Progenitor cell of endocrine pancreas (in vitro differentiated cells): Measurements from ENCODE around the gene GRIN2A. TPM values are rescaled to one million over a fixed set of nuclear protein-coding genes. Genes with fewer than 3 reads are reported as not detected.

Experiments
- DNase-seq: peaks from one replicate; pipeline ENCODE4 v3.0.0; 2021; ENCODE audit warnings: low spot score; ENCODE audit not compliant: unreplicated experiment
- H3K27ac Mint-ChIP-seq: 2 replicates; pipeline ENCODE4 v1.8.0; 2021; ENCODE audit warnings: mild to moderate bottlenecking, moderate library complexity, mixed read lengths
- H3K27me3 Mint-ChIP-seq: 2 replicates; pipeline ENCODE4 v1.8.0; 2021; ENCODE audit warnings: mixed read lengths
- H3K36me3 Mint-ChIP-seq: 2 replicates; pipeline ENCODE4 v1.8.0; 2022; ENCODE audit warnings: mixed read lengths; ENCODE audit not compliant: insufficient read depth
- H3K4me1 Mint-ChIP-seq: 2 replicates; pipeline ENCODE4 v1.8.0; 2021; ENCODE audit warnings: low read depth, mixed read lengths
- H3K4me3 Mint-ChIP-seq: 2 replicates; pipeline ENCODE4 v1.8.0; 2021; ENCODE audit warnings: low read depth, mild to moderate bottlenecking, moderate library complexity, mixed read lengths
- H3K9me3 Mint-ChIP-seq: 2 replicates; pipeline ENCODE4 v1.8.0; 2021; ENCODE audit warnings: low read depth, mixed read lengths
- CTCF ChIP-seq: fragments of 200-600 bp; sonication (generic); IDR thresholded peaks from one replicate; pipeline ENCODE4 v1.5.0; 2021; ENCODE audit warnings: antibody characterized with exemption, mild to moderate bottlenecking; ENCODE audit not compliant: unreplicated experiment
- total RNA-seq: library from RNA; stranded (reverse); gene quantifications from 2 replicates; pipeline ENCODE4 v1.2.1, GENCODE V29; 2021

GRIN2A gene
- total RNA-seq, 1 donor from 2014 or later, result 1.7 TPM

GRCh38 chr16:9790199-9790598 lies 392.0 kb downstream of the GRIN2A start:
- no peak for TF ChIP-seq CTCF
- H3K27me3 Mint-ChIP-seq, result no peaks in the 10 kb centered on the region
- no peak overlapping the region for H3K4me3 Mint-ChIP-seq
- no peaks in the 10 kb centered on the region for H3K4me1 Mint-ChIP-seq
- H3K9me3 Mint-ChIP-seq, result peaks cover 5% of the 10 kb centered on the region
- H3K27ac Mint-ChIP-seq, result no peak overlapping the region
- H3K36me3 Mint-ChIP-seq, result peaks cover 4% of the 10 kb centered on the region
- no peak for DNase-seq

GRCh38 chr16:9787717-9788116 lies 394.5 kb downstream of the GRIN2A start:
- no peak for TF ChIP-seq CTCF
- no peaks in the 10 kb centered on the region for H3K36me3 Mint-ChIP-seq
- no peaks in the 10 kb centered on the region for H3K27me3 Mint-ChIP-seq
- no peak overlapping the region for H3K27ac Mint-ChIP-seq
- H3K9me3 Mint-ChIP-seq, result no peaks in the 10 kb centered on the region
- no peaks in the 10 kb centered on the region for H3K4me1 Mint-ChIP-seq
- H3K4me3 Mint-ChIP-seq, result no peak overlapping the region
- DNase-seq, result no peak

GRCh38 chr16:9780831-9781230 lies 401.4 kb downstream of the GRIN2A start:
- H3K27ac Mint-ChIP-seq, result no peak overlapping the region
- H3K4me1 Mint-ChIP-seq, result no peaks in the 10 kb centered on the region
- H3K9me3 Mint-ChIP-seq, result no peaks in the 10 kb centered on the region
- no peak for TF ChIP-seq CTCF
- no peak overlapping the region for H3K4me3 Mint-ChIP-seq
- DNase-seq, result no peak
- H3K36me3 Mint-ChIP-seq, result no peaks in the 10 kb centered on the region
- peaks cover 7% of the 10 kb centered on the region for H3K27me3 Mint-ChIP-seq

- H3K27ac Mint-ChIP-seq, result no peak overlapping the region
- H3K36me3 Mint-ChIP-seq, result no peaks in the 10 kb centered on the region
- peaks cover 7% of the 10 kb centered on the region for H3K27me3 Mint-ChIP-seq
- DNase-seq, result no peak
- H3K9me3 Mint-ChIP-seq, result no peaks in the 10 kb centered on the region
- H3K4me3 Mint-ChIP-seq, result no peak overlapping the region
- H3K4me1 Mint-ChIP-seq, result no peaks in the 10 kb centered on the region
- TF ChIP-seq CTCF, result no peak
Measured at GRCh38 chr16:9778849-9779248, 403.4 kb downstream of the GRIN2A start.

GRCh38 chr16:9775998-9776397 lies 406.2 kb downstream of the GRIN2A start:
- DNase-seq, result no peak
- TF ChIP-seq CTCF, result no peak
- peaks cover 7% of the 10 kb centered on the region for H3K27me3 Mint-ChIP-seq
- H3K4me1 Mint-ChIP-seq, result no peaks in the 10 kb centered on the region
- H3K4me3 Mint-ChIP-seq, result no peak overlapping the region
- H3K9me3 Mint-ChIP-seq, result no peaks in the 10 kb centered on the region
- H3K27ac Mint-ChIP-seq, result no peak overlapping the region
- no peaks in the 10 kb centered on the region for H3K36me3 Mint-ChIP-seq
